ENCODE measurements around the gene ACVR1B. TPM values are rescaled to one million over a fixed set of nuclear protein-coding genes. Genes with fewer than 3 reads are reported as not detected.

Gene ACVR1B
- total RNA-seq, 1 donor from 2014 or later, result 13.8 TPM

GRCh38 chr12:52013626-52014310 lies 62.3 kb downstream of the ACVR1B start:
- peaks cover 11% of the 10 kb centered on the region for H3K4me1 ChIP-seq (ENCODE audit: insufficient read depth, low read length)
- Mint-ChIP-seq H3K27me3 (ENCODE audit: low read depth, unreplicated experiment) (peaks cover 19% of the 10 kb centered on the region), H3K9me3 (ENCODE audit: unreplicated experiment) (peaks cover 3% of the 10 kb centered on the region), H3K4me3 (ENCODE audit: unreplicated experiment) (peak overlapping the region; percentile 68), H3K4me1 (ENCODE audit: low read depth, unreplicated experiment) (peaks cover 25% of the 10 kb centered on the region), H3K27ac (ENCODE audit: unreplicated experiment) (peak overlapping the region; percentile 71), H3K36me3 (ENCODE audit: low read depth, unreplicated experiment) (peaks cover 14% of the 10 kb centered on the region)
- no peaks in the 10 kb centered on the region for H3K36me3 ChIP-seq (ENCODE audit: insufficient read depth, low read length)
- no peak overlapping the region for H3K4me2 ChIP-seq (ENCODE audit: low read length)
- no peak overlapping the region for H3K4me3 ChIP-seq (ENCODE audit: insufficient read depth, low read depth, low read length)
- H3K79me2 ChIP-seq (ENCODE audit: insufficient read depth, low read length), result no peaks in the 10 kb centered on the region
- FAIRE-seq (no peak), DNase-seq (ENCODE audit: low read depth) (no peak)
- H2AFZ ChIP-seq (ENCODE audit: low read depth, low read length), result no peak overlapping the region
- no peak overlapping the region for H3K9ac ChIP-seq (ENCODE audit: low read length)
- no peaks in the 10 kb centered on the region for H3K9me3 ChIP-seq (ENCODE audit: insufficient read depth, low read depth, low read length)
- no peak overlapping the region for H3K27ac ChIP-seq (ENCODE audit: low read depth, low read length)
- H4K20me1 ChIP-seq (ENCODE audit: insufficient read depth, low read length), result no peaks in the 10 kb centered on the region
- H3K27me3 ChIP-seq (ENCODE audit: insufficient read depth, low read length), result no peaks in the 10 kb centered on the region
- TF ChIP-seq, protein P1, sequence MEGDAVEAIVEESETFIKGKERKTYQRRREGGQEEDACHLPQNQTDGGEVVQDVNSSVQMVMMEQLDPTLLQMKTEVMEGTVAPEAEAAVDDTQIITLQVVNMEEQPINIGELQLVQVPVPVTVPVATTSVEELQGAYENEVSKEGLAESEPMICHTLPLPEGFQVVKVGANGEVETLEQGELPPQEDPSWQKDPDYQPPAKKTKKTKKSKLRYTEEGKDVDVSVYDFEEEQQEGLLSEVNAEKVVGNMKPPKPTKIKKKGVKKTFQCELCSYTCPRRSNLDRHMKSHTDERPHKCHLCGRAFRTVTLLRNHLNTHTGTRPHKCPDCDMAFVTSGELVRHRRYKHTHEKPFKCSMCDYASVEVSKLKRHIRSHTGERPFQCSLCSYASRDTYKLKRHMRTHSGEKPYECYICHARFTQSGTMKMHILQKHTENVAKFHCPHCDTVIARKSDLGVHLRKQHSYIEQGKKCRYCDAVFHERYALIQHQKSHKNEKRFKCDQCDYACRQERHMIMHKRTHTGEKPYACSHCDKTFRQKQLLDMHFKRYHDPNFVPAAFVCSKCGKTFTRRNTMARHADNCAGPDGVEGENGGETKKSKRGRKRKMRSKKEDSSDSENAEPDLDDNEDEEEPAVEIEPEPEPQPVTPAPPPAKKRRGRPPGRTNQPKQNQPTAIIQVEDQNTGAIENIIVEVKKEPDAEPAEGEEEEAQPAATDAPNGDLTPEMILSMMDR (IDR thresholded peaks at IDR 0.05; ENCODE audit: insufficient read depth, low read depth, low read length), result no peak
- no peak for TF ChIP-seq EZH2 (IDR thresholded peaks at IDR 0.05; ENCODE audit: insufficient read depth, low read length)

DNA sequence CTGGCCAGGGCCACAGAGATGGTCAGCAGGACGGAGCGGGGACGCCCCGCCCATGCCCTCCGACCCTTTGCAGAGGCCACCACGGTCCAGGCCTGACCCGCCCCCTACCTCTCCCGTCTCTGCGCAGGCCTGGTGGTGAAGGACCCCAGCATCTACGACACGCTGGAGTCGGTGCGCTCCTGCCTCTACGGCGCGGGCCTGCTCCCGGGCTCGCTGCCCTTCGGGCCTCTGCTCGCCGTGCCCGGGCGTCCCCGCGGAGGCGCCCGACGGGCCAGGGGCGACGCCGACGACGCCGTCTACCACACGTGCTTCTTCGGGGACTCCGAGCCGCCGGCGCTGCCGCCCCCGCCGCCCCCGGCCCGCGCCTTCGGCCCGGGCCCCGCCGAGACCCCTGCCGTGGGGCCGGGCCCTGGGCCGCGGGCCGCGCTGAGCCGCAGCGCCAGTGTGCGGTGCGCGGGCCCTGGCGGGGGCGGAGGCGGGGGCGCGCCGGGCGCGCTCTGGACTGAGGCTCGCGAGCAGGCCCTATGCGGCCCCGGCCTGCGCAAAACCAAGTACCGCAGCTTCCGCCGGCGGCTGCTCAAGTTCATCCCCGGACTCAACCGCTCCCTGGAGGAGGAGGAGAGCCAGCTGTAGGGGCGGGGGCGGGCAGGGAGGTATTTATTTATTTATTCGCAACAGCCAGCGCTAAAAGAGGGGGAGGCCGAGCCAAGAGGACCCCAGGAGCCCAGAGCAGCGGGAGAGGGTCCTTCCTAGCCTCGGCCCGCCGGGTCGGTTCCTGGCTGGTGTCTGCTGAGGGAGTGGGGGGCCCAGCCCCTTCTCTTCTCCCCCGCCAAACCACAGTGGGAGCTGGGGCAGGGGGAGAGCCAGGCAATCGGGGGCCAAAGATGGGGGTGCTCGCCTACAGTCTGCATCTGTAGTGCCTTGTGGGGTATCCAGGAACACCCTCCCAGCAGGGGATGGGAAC lies 63.4 kb downstream of the ACVR1B start:
- Mint-ChIP-seq H3K9me3 (ENCODE audit: unreplicated experiment) (peaks cover 3% of the 10 kb centered on the region), H3K36me3 (ENCODE audit: low read depth, unreplicated experiment) (peaks cover 14% of the 10 kb centered on the region), H3K27me3 (ENCODE audit: low read depth, unreplicated experiment) (peaks cover 19% of the 10 kb centered on the region), H3K27ac (ENCODE audit: unreplicated experiment) (no peak overlapping the region), H3K4me3 (ENCODE audit: unreplicated experiment) (no peak overlapping the region), H3K4me1 (ENCODE audit: low read depth, unreplicated experiment) (peaks cover 26% of the 10 kb centered on the region)
- Histone ChIP-seq H3K9ac (ENCODE audit: low read length) (no peak overlapping the region), H2AFZ (ENCODE audit: low read depth, low read length) (peak overlapping the region; percentile 66), H3K4me2 (ENCODE audit: low read length) (peak overlapping the region; percentile 64), H3K27me3 (ENCODE audit: insufficient read depth, low read length) (no peaks in the 10 kb centered on the region), H3K36me3 (ENCODE audit: insufficient read depth, low read length) (no peaks in the 10 kb centered on the region), H3K4me1 (ENCODE audit: insufficient read depth, low read length) (peaks cover 16% of the 10 kb centered on the region), H3K27ac (ENCODE audit: low read depth, low read length) (no peak overlapping the region), H3K4me3 (ENCODE audit: insufficient read depth, low read depth, low read length) (no peak overlapping the region), H3K9me3 (ENCODE audit: insufficient read depth, low read depth, low read length) (no peaks in the 10 kb centered on the region), H3K79me2 (ENCODE audit: insufficient read depth, low read length) (no peaks in the 10 kb centered on the region), H4K20me1 (ENCODE audit: insufficient read depth, low read length) (no peaks in the 10 kb centered on the region)
- DNase-seq (ENCODE audit: low read depth), result peak; percentile 40
- FAIRE-seq, result no peak
- TF ChIP-seq, protein P1 (IDR thresholded peaks at IDR 0.05; ENCODE audit: insufficient read depth, low read depth, low read length), result no peak
- TF ChIP-seq EZH2 (IDR thresholded peaks at IDR 0.05; ENCODE audit: insufficient read depth, low read length), result no peak

Data from astrocyte (in vitro differentiated cells and primary cell).